Measurements from ENCODE around the gene COMMD8.
A peak's percentile ranks its signal among the peaks of the same experiment; 100 is the strongest.

The COMMD8 gene

DNA sequence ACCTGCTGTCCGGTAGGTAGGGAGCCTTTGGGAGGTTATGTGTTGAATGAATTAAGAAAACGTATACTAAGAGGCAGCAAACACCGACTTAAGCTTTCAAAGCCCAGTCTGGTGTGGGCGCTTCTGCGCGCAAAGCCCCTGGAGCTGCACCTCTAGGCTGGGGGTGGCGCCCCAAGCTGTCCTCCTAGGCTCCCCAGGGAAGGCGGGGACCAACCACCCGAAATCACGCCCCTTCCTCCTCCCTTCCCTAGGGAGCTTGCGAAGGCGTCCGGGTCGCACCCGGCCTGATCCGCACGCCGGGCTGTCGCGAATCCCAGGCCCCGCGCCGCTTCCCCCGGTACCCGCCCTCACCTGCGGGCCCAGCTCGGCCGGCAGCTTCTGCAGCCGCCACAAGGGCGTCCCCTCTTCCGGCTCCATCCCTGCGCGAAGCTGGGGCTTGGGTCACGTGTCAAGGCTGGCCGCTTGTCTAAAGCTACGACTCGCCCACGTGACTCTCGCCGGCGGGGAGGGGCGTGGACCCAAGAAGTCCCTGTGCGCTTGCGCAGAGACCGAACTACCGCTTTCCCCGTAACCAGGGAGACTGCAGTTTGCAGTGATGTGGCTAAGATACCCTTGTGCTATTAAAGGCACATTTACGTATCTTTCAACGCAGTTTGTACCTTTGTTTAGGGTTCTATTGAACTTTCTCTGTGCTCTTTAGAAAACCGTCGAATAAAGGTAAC is at the start of gene COMMD8:
TSS of gene COMMD8 (minus strand) at position 468 of the 722 bp plus-strand sequence. CDS start at position 417, 51 bp downstream.
- peak within 1 kb of the TSS; percentile 67 for H3K4me3 ChIP-seq (replicated peaks; ENCODE audit: low read depth, low read length)
- no peak for TF ChIP-seq CTCF (IDR thresholded peaks at IDR 0.05; ENCODE audit: low read depth, low read length, missing control alignments)
- DNase-seq (ENCODE audit: extremely low read depth, low read depth): peak; percentile 89

GRCh38 chr4:47510506-47511143 is 47.1 kb upstream of the COMMD8 start:
- TF ChIP-seq CTCF (IDR thresholded peaks at IDR 0.05; ENCODE audit: low read depth, low read length, missing control alignments): no peak
- no peak overlapping the region for H3K4me3 ChIP-seq (replicated peaks; ENCODE audit: low read depth, low read length)
- DNase-seq (ENCODE audit: extremely low read depth, low read depth): no peak

DNA sequence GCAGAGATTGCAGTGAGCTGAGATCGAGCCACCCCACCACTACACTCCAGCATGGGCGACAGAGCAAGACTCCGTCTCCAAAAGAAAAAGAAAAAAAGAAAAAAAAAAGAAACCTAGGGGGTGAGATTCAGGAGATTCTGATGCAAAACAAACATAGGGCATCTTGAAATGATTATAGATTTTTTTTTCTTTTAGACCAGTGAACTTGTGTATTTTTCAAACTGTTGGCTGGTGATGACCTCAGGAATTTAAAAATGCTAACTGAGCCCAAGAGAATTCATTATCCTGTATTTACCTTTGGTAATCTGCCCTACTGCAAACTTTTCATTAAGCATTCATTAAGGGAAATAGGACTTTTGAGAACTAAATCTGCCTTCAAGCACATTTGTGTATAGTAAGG is 42.2 kb upstream of the COMMD8 start:
- no peak overlapping the region for H3K4me3 ChIP-seq (replicated peaks; ENCODE audit: low read depth, low read length)
- TF ChIP-seq CTCF (IDR thresholded peaks at IDR 0.05; ENCODE audit: low read depth, low read length, missing control alignments): no peak
- no peak for DNase-seq (ENCODE audit: extremely low read depth, low read depth)

GRCh38 chr4:47505147-47505546 is 41.6 kb upstream of the COMMD8 start:
- no peak for DNase-seq (ENCODE audit: extremely low read depth, low read depth)
- no peak for TF ChIP-seq CTCF (IDR thresholded peaks at IDR 0.05; ENCODE audit: low read depth, low read length, missing control alignments)
- no peak overlapping the region for H3K4me3 ChIP-seq (replicated peaks; ENCODE audit: low read depth, low read length)

DNA sequence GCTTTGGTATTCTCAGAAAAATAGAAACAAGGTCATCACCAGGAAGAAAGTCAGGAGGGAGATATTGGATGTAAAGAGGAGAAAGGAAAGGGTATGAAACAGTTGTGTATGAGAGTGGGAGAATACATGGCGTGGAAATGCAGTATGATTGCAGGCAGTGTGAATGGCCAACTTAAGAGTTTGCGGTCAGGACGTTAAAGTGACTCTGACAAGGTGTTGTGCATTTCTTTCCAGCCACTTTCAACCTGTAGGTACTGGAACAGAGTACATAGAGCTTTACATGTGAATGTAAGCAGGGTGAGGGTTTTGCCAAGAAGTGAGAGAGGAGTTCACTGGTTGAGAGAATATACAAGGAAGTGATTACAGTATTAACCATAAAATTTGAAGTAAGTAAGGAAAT is 37.3 kb upstream of the COMMD8 start:
- H3K4me3 ChIP-seq (replicated peaks; ENCODE audit: low read depth, low read length): no peak overlapping the region
- TF ChIP-seq CTCF (IDR thresholded peaks at IDR 0.05; ENCODE audit: low read depth, low read length, missing control alignments): no peak
- no peak for DNase-seq (ENCODE audit: extremely low read depth, low read depth)

DNA sequence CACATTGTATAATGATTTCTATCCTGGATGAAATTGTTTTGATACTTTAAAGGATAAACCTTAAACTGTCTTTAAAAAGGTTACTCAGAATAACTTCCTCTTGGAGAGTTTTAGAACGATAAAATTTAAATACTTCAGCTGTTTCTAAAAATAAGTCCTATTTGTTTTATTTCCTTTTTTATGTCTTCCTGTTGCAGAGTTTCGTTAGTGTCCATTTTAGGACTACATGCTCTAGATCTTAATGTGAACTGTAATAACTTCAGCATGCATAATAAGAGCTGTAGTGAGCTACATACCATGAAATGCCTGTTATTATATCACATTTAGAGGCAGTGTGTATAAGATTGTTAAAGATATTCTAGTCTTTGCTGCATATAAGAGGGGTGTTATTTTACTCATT is 36.2 kb upstream of the COMMD8 start:
- TF ChIP-seq CTCF (IDR thresholded peaks at IDR 0.05; ENCODE audit: low read depth, low read length, missing control alignments): no peak
- DNase-seq (ENCODE audit: extremely low read depth, low read depth): no peak
- no peak overlapping the region for H3K4me3 ChIP-seq (replicated peaks; ENCODE audit: low read depth, low read length)

Measured in HFF-Myc (cell line).